Fibroblast of lung (primary cell): ENCODE data around the gene TBXAS1. TPM values are rescaled to one million over a fixed set of nuclear protein-coding genes. Genes with fewer than 3 reads are reported as not detected.

Experiments
- DNase-seq, 2 donors: peaks; one replicate each; pipeline versions ENCODE4 v3.0.0 to v3.0.0-alpha.2; 2010; ENCODE audit warnings: low read depth in 2 of 2
- H2AFZ ChIP-seq: 2 replicates; pipeline ENCODE4 v1.5.1; 2012; ENCODE audit warnings: low read length, control low read depth, inconsistent platforms
- H3K27ac ChIP-seq: 2 replicates; pipeline ENCODE4 v1.5.1; 2011; ENCODE audit warnings: low read length, control low read depth; ENCODE audit not compliant: insufficient read depth
- H3K27me3 ChIP-seq: 2 replicates; pipeline ENCODE4 v1.5.1; 2011; ENCODE audit warnings: mild to moderate bottlenecking, low read length; ENCODE audit not compliant: control insufficient read depth, insufficient read depth
- H3K36me3 ChIP-seq: 2 replicates; pipeline ENCODE4 v1.5.1; 2011; ENCODE audit warnings: low read length; ENCODE audit not compliant: control insufficient read depth, insufficient read depth
- H3K4me1 ChIP-seq: 2 replicates; pipeline ENCODE4 v1.5.1; 2011; ENCODE audit warnings: low read length; ENCODE audit not compliant: control insufficient read depth, insufficient read depth; ENCODE audit errors: extremely low read depth
- H3K4me2 ChIP-seq: 2 replicates; pipeline ENCODE4 v1.5.1; 2011; ENCODE audit warnings: low read length, control low read depth; ENCODE audit not compliant: insufficient read depth; ENCODE audit errors: extremely low read depth
- H3K4me3 ChIP-seq, 4 experiments: fragments of 200-600 bp in 1 of 4; sonication (generic) in 1 of 4; replicated peaks in 1 of 4; 2 replicates each; pipeline ENCODE4 v1.5.1; 2011 to 2016; ENCODE audit warnings: low read length in 4 of 4, low read depth in 3 of 4, mild to moderate bottlenecking in 3 of 4, control low read depth in 2 of 4, inconsistent platforms in 1 of 4, mixed read lengths in 1 of 4; ENCODE audit not compliant: insufficient read depth in 1 of 4; ENCODE audit errors: control extremely low read depth in 1 of 4
- H3K79me2 ChIP-seq: 2 replicates; pipeline ENCODE4 v1.5.1; 2012; ENCODE audit warnings: mild to moderate bottlenecking, low read length, inconsistent platforms; ENCODE audit not compliant: control insufficient read depth, insufficient read depth
- H3K9ac ChIP-seq: 2 replicates; pipeline ENCODE4 v1.5.1; 2011; ENCODE audit warnings: mild to moderate bottlenecking, low read length, control low read depth; ENCODE audit not compliant: insufficient read depth
- H3K9me3 ChIP-seq: 2 replicates; pipeline ENCODE4 v1.5.1; 2012; ENCODE audit warnings: low read depth, low read length; ENCODE audit not compliant: control insufficient read depth, insufficient read depth
- H4K20me1 ChIP-seq: 2 replicates; pipeline ENCODE4 v1.5.1; 2011; ENCODE audit warnings: low read length; ENCODE audit not compliant: control insufficient read depth, insufficient read depth; ENCODE audit errors: extremely low read depth
- EZH2 ChIP-seq: IDR thresholded peaks from 2 replicates; pipeline ENCODE4 v1.5.1; 2012; ENCODE audit warnings: low read length, control low read depth, mild to moderate bottlenecking; ENCODE audit errors: missing control alignments
- polyA plus RNA-seq, 2 donors: library from polyadenylated mRNA; depleted of rRNA in 1 of 2; stranded (reverse) in 1 of 2; unstranded in 1 of 2; fragments of >200 nt; gene quantifications; 2 replicates each; pipeline ENCODE4 v1.2.1, GENCODE V29; 2011 to 2012; ENCODE audit warnings: missing spikeins in 1 of 2
- total RNA-seq: library from RNA; depleted of rRNA; stranded (reverse); fragments of >200 nt; gene quantifications from 2 replicates; pipeline ENCODE4 v1.2.1, GENCODE V29; 2014
- TF ChIP-seq, protein P1 (sequence below), 2 donors: IDR thresholded peaks in 1 of 2; conservative IDR thresholded peaks in 1 of 2; 1 replicate in 1 of 2; 2 replicates in 1 of 2; pipeline ENCODE4 v1.5.1; 2011 to 2012; ENCODE audit warnings: low read length in 2 of 2, control low read depth in 1 of 2, inconsistent platforms in 1 of 2, low read depth in 1 of 2, mild to moderate bottlenecking in 1 of 2

The TBXAS1 gene
- total and polyA plus RNA-seq, 2 donors (not counting 1 experiment from before 2014, with no cell fraction given), result 1.5 to 2.1 TPM

DNA sequence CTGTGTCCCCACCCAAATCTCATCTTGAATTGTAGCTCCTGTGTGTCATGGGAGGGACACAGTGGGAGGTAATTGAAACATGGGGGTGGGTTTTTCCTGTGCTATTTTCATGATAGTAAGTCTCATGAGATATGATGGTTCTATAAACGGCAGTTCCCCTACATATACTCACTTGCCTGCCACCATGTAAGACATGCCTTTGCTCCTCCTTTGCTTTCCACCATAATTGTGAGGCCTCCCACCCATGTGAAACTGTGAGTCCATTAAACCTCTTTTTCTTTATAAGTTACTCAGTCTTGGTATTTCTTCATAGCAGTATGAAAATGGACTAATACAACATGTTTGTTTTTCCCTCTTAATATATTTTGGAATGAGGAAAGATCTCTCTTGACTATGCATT lies 24.5 kb upstream of the TBXAS1 start:
- DNase-seq, result no peak
- H3K4me3 ChIP-seq, result no peak overlapping the region

DNA sequence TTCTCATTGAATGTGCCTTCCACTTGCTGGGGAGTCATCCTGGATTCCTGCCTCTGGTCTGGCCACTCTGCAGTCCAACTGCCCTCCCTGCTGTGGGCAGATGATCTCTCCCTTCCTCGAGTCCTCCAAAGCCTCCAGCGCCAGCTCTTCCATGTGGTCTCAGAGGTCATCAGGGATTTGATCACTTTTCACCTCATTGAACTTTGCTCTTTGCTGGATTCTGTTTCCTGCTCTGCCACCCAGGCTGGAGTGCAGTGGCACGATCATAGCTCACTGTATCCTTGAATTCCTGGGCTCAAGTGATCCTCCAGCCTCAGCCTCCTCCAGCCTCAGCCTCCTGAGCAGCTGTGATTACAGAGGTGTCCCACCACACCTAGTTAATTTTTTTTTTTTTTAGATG lies 22.1 kb upstream of the TBXAS1 start:
- TF ChIP-seq, protein P1, sequence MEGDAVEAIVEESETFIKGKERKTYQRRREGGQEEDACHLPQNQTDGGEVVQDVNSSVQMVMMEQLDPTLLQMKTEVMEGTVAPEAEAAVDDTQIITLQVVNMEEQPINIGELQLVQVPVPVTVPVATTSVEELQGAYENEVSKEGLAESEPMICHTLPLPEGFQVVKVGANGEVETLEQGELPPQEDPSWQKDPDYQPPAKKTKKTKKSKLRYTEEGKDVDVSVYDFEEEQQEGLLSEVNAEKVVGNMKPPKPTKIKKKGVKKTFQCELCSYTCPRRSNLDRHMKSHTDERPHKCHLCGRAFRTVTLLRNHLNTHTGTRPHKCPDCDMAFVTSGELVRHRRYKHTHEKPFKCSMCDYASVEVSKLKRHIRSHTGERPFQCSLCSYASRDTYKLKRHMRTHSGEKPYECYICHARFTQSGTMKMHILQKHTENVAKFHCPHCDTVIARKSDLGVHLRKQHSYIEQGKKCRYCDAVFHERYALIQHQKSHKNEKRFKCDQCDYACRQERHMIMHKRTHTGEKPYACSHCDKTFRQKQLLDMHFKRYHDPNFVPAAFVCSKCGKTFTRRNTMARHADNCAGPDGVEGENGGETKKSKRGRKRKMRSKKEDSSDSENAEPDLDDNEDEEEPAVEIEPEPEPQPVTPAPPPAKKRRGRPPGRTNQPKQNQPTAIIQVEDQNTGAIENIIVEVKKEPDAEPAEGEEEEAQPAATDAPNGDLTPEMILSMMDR (conservative IDR thresholded peaks at IDR 0.05 in 1 of 2, IDR thresholded peaks at IDR 0.05 in 1 of 2; ENCODE audit: low read depth in 1 of 2, low read length in 2 of 2), result no peak
- no peak for TF ChIP-seq EZH2
- Histone ChIP-seq H4K20me1 (no peaks in the 10 kb centered on the region), H2AFZ (no peak overlapping the region)

More for the DNA sequence above, 24.5 kb upstream of the TBXAS1 start:
- Histone ChIP-seq H3K27ac (no peak overlapping the region), H3K9me3 (no peaks in the 10 kb centered on the region), H3K9ac (no peak overlapping the region), H3K36me3 (no peaks in the 10 kb centered on the region), H2AFZ (no peak overlapping the region), H3K27me3 (no peaks in the 10 kb centered on the region), H4K20me1 (no peaks in the 10 kb centered on the region), H3K4me2 (no peak overlapping the region), H3K4me1 (no peaks in the 10 kb centered on the region), H3K79me2 (no peaks in the 10 kb centered on the region)
- TF ChIP-seq, protein P1 (conservative IDR thresholded peaks at IDR 0.05 in 1 of 2, IDR thresholded peaks at IDR 0.05 in 1 of 2; ENCODE audit: low read depth in 1 of 2, low read length in 2 of 2), result no peak
- TF ChIP-seq EZH2, result no peak

DNA sequence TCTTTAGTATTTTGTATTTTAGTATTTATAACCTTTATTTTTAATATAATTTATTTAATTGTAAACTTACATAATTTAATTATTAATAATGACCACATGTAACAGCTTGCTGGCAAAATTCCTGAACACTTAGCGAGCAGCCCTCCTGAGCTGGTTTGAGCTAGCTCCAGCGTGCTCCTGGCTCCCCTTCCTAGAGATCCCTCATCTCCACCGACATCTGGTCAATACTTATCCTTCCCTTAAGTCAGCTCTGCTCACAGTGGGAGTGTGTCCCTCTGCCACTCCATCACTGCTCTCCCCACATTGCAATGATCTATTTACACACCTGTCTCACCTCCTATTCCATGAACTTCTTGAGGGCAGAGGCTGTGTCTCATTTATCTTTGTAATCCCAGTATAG lies 20.6 kb upstream of the TBXAS1 start:
- no peaks in the 10 kb centered on the region for H3K9me3 ChIP-seq
- no peak overlapping the region for H3K27ac ChIP-seq
- no peaks in the 10 kb centered on the region for H4K20me1 ChIP-seq
- TF ChIP-seq EZH2, result no peak
- TF ChIP-seq, protein P1 (conservative IDR thresholded peaks at IDR 0.05 in 1 of 2, IDR thresholded peaks at IDR 0.05 in 1 of 2; ENCODE audit: low read depth in 1 of 2, low read length in 2 of 2), result no peak
- no peak overlapping the region for H2AFZ ChIP-seq
- no peak overlapping the region for H3K9ac ChIP-seq
- no peaks in the 10 kb centered on the region for H3K27me3 ChIP-seq
- H3K4me1 ChIP-seq, result no peaks in the 10 kb centered on the region
- no peaks in the 10 kb centered on the region for H3K36me3 ChIP-seq
- no peak for DNase-seq
- H3K4me3 ChIP-seq, result no peak overlapping the region
- no peaks in the 10 kb centered on the region for H3K79me2 ChIP-seq
- no peak overlapping the region for H3K4me2 ChIP-seq

More for the DNA sequence above, 22.1 kb upstream of the TBXAS1 start:
- no peaks in the 10 kb centered on the region for H3K27me3 ChIP-seq
- H3K79me2 ChIP-seq, result no peaks in the 10 kb centered on the region
- no peak overlapping the region for H3K9ac ChIP-seq
- no peak overlapping the region for H3K27ac ChIP-seq
- H3K4me3 ChIP-seq, result no peak overlapping the region
- H3K9me3 ChIP-seq, result no peaks in the 10 kb centered on the region
- no peaks in the 10 kb centered on the region for H3K36me3 ChIP-seq
- DNase-seq, result no peak
- no peak overlapping the region for H3K4me2 ChIP-seq
- no peaks in the 10 kb centered on the region for H3K4me1 ChIP-seq
